Endothelial cell of hepatic sinusoid (primary cell): ENCODE data around the gene TNFRSF18.

ENCODE experiments used
- in situ Hi-C: cut with HindIII; loops from 2 replicates; pipeline ENCODE4 v1.10.0; 2017; ENCODE audit warnings: low sequenced_read_pairs

Gene TNFRSF18

GRCh38 chr1:1156140-1157032, 50.0 kb downstream of the TNFRSF18 start:
- in situ Hi-C loops: loop anchor here (5.0 kb wide), 1 partner anchor 71 kb away; no protein-coding TSS in a partner anchor

- in situ Hi-C loops: loop anchor here (5.0 kb wide), 1 partner anchor 72 kb away; no protein-coding TSS in a partner anchor
Observed at GRCh38 chr1:1155258-1155657, 51.1 kb downstream of the TNFRSF18 start.

GRCh38 chr1:1153874-1154273, 52.5 kb downstream of the TNFRSF18 start:
- in situ Hi-C loops: no loop called here
